ENCODE results near the gene CAT.

Gene CAT

DNA sequence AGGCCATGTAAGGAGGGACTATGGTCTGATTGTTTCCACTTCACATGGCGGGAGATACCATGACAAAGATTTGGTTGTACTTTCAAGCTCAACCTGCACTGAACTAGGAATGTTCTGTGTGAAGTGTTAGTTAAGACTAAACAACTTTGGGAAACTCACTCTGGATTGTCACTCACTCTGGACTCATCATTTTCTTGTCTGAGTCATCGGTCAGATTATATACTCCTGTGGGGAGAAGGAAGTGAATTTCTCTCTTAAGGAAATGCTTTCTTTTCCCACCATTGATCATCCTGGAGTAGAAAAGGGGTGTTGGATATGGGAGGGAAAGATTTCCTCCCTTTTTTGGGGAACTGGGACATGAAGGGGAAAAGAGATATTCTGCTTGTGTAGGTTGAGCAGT, 26.9 kb upstream of the CAT start:
- no peak for TF ChIP-seq ZFX (IDR thresholded peaks at IDR 0.05; ENCODE audit: borderline replicate concordance)
- TF ChIP-seq, protein P1, sequence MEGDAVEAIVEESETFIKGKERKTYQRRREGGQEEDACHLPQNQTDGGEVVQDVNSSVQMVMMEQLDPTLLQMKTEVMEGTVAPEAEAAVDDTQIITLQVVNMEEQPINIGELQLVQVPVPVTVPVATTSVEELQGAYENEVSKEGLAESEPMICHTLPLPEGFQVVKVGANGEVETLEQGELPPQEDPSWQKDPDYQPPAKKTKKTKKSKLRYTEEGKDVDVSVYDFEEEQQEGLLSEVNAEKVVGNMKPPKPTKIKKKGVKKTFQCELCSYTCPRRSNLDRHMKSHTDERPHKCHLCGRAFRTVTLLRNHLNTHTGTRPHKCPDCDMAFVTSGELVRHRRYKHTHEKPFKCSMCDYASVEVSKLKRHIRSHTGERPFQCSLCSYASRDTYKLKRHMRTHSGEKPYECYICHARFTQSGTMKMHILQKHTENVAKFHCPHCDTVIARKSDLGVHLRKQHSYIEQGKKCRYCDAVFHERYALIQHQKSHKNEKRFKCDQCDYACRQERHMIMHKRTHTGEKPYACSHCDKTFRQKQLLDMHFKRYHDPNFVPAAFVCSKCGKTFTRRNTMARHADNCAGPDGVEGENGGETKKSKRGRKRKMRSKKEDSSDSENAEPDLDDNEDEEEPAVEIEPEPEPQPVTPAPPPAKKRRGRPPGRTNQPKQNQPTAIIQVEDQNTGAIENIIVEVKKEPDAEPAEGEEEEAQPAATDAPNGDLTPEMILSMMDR (IDR thresholded peaks at IDR 0.05): no peak
- no peak overlapping the region for H3K27ac ChIP-seq

- H3K27ac ChIP-seq: no peak overlapping the region
- no peak for TF ChIP-seq ZFX (IDR thresholded peaks at IDR 0.05; ENCODE audit: borderline replicate concordance)
- TF ChIP-seq, protein P1 (IDR thresholded peaks at IDR 0.05): no peak
Observed at GRCh38 chr11:34413263-34413662, 25.5 kb upstream of the CAT start.

DNA sequence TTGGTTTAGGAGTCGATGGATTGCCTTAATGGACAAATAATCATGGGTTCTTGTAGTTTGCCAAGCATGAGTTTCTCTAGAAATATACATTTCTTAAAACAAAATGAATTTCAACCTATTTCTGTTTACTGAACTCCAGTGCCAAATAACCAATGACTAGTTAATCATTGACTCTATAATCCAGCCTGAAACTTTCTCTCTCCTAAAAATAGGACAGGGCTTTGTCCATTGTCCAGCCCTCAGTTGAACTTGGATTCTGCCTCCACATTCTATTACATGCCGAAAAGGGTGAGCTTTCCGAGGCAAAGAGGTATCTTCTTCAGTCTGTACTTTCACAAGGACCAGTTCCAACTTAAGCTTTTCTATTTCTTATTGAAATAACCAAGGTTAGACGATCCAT, 23.2 kb upstream of the CAT start:
- TF ChIP-seq ZFX (IDR thresholded peaks at IDR 0.05; ENCODE audit: borderline replicate concordance): no peak
- TF ChIP-seq, protein P1 (IDR thresholded peaks at IDR 0.05): no peak
- H3K27ac ChIP-seq: peak overlapping the region; percentile 95

GRCh38 chr11:34416088-34416487, 22.6 kb upstream of the CAT start:
- H3K27ac ChIP-seq: peak overlapping the region; percentile 95
- TF ChIP-seq ZFX (IDR thresholded peaks at IDR 0.05; ENCODE audit: borderline replicate concordance): no peak
- TF ChIP-seq, protein P1 (IDR thresholded peaks at IDR 0.05): no peak

- no peak for TF ChIP-seq ZFX (IDR thresholded peaks at IDR 0.05; ENCODE audit: borderline replicate concordance)
- TF ChIP-seq, protein P1 (IDR thresholded peaks at IDR 0.05): no peak
Observed at GRCh38 chr11:34416766-34417165, 22.0 kb upstream of the CAT start.

GRCh38 chr11:34417202-34417601, 21.5 kb upstream of the CAT start:
- TF ChIP-seq, protein P1 (IDR thresholded peaks at IDR 0.05): peak; percentile 49
- no peak for TF ChIP-seq ZFX (IDR thresholded peaks at IDR 0.05; ENCODE audit: borderline replicate concordance)
- H3K27ac ChIP-seq: peak overlapping the region; percentile 95

More at GRCh38 chr11:34416766-34417165, 22.0 kb upstream of the CAT start:
- H3K27ac ChIP-seq: peak overlapping the region; percentile 95

GRCh38 chr11:34419158-34419557, 19.6 kb upstream of the CAT start:
- peak overlapping the region; percentile 95 for H3K27ac ChIP-seq
- TF ChIP-seq, protein P1 (IDR thresholded peaks at IDR 0.05): no peak

All from 22Rv1 (cell line).